ENCODE measurements around the gene KRR1. TPM values are rescaled to one million over a fixed set of nuclear protein-coding genes. Genes with fewer than 3 reads are reported as not detected.
A peak's percentile ranks its signal among the peaks of the same experiment; 100 is the strongest.

KRR1 gene
- total RNA-seq, 2 donors from 2014 or later = 60.7 to 75.2 TPM

- Mint-ChIP-seq H3K36me3 (ENCODE audit: low read depth) (no peaks in the 10 kb centered on the region), H3K4me1 (peaks cover 4% of the 10 kb centered on the region), H3K27me3 (ENCODE audit: insufficient read depth) (no peaks in the 10 kb centered on the region), H3K27ac (no peak overlapping the region), H3K4me3 (no peak overlapping the region), H3K9me3 (no peaks in the 10 kb centered on the region)
- no peak overlapping the region for H3K4me3 ChIP-seq (ENCODE audit: low read length)
- TF ChIP-seq CTCF (conservative IDR thresholded peaks at IDR 0.05) = no peak
- no peaks in the 10 kb centered on the region for H3K27me3 ChIP-seq (ENCODE audit: control insufficient read depth, insufficient read depth, low read length, poor library complexity, severe bottlenecking)
- WGBS, 2 experiments (ENCODE audit: insufficient coverage in 1 of 2, insufficient read length in 1 of 2) = 90 to 93% methylated on average over 1 to 2 of the region's 2 CpGs
- DNase-seq = no peak
- no peaks in the 10 kb centered on the region for H3K4me1 ChIP-seq (ENCODE audit: control insufficient read depth, insufficient read depth, low read length)
- H3K9me3 ChIP-seq (ENCODE audit: control insufficient read depth, low read length) = no peaks in the 10 kb centered on the region
- peak overlapping the region; percentile 38 for H3K27ac ChIP-seq (ENCODE audit: low read depth, low read length)
- no peaks in the 10 kb centered on the region for H3K36me3 ChIP-seq (ENCODE audit: control insufficient read depth, insufficient read depth, low read length)
- H3K9ac ChIP-seq (ENCODE audit: extremely low read depth, low read length, poor library complexity, severe bottlenecking) = no peak overlapping the region
Observed at GRCh38 chr12:75528692-75529091, 17.3 kb upstream of the KRR1 start.

- Mint-ChIP-seq H3K9me3 (peaks cover 2% of the 10 kb centered on the region), H3K27ac (no peak overlapping the region), H3K27me3 (ENCODE audit: insufficient read depth) (no peaks in the 10 kb centered on the region), H3K36me3 (ENCODE audit: low read depth) (no peaks in the 10 kb centered on the region), H3K4me1 (peaks cover 4% of the 10 kb centered on the region), H3K4me3 (no peak overlapping the region)
- DNase-seq = no peak
- no peak overlapping the region for H3K4me3 ChIP-seq (ENCODE audit: low read length)
- no peaks in the 10 kb centered on the region for H3K9me3 ChIP-seq (ENCODE audit: control insufficient read depth, low read length)
- WGBS, 2 experiments (ENCODE audit: insufficient coverage in 1 of 2, insufficient read length in 1 of 2) = 89 to 100% methylated on average over 1 to 2 of the region's 2 CpGs
- H3K27ac ChIP-seq (ENCODE audit: low read depth, low read length) = peak overlapping the region; percentile 38
- no peaks in the 10 kb centered on the region for H3K27me3 ChIP-seq (ENCODE audit: control insufficient read depth, insufficient read depth, low read length, poor library complexity, severe bottlenecking)
- H3K4me1 ChIP-seq (ENCODE audit: control insufficient read depth, insufficient read depth, low read length) = no peaks in the 10 kb centered on the region
- no peak overlapping the region for H3K9ac ChIP-seq (ENCODE audit: extremely low read depth, low read length, poor library complexity, severe bottlenecking)
- no peaks in the 10 kb centered on the region for H3K36me3 ChIP-seq (ENCODE audit: control insufficient read depth, insufficient read depth, low read length)
- TF ChIP-seq CTCF (conservative IDR thresholded peaks at IDR 0.05) = no peak
Observed at GRCh38 chr12:75528272-75528671, 16.9 kb upstream of the KRR1 start.

- Histone ChIP-seq H3K27me3 (ENCODE audit: control insufficient read depth, insufficient read depth, low read length, poor library complexity, severe bottlenecking) (no peaks in the 10 kb centered on the region), H3K9me3 (ENCODE audit: control insufficient read depth, low read length) (no peaks in the 10 kb centered on the region), H3K36me3 (ENCODE audit: control insufficient read depth, insufficient read depth, low read length) (no peaks in the 10 kb centered on the region), H3K27ac (ENCODE audit: low read depth, low read length) (no peak overlapping the region), H3K4me3 (ENCODE audit: low read length) (no peak overlapping the region), H3K9ac (ENCODE audit: extremely low read depth, low read length, poor library complexity, severe bottlenecking) (no peak overlapping the region), H3K4me1 (ENCODE audit: control insufficient read depth, insufficient read depth, low read length) (no peaks in the 10 kb centered on the region)
- DNase-seq = peak; percentile 81
- peaks cover 4% of the 10 kb centered on the region for H3K4me1 Mint-ChIP-seq
- 20 to 44% methylated on average over 1 to 4 of the region's 4 CpGs for WGBS, 2 experiments (ENCODE audit: insufficient coverage in 1 of 2, insufficient read length in 1 of 2)
- no peak overlapping the region for H3K4me3 Mint-ChIP-seq
- peaks cover 7% of the 10 kb centered on the region for H3K9me3 Mint-ChIP-seq
- H3K27ac Mint-ChIP-seq = peak overlapping the region; percentile 49
- no peaks in the 10 kb centered on the region for H3K36me3 Mint-ChIP-seq (ENCODE audit: low read depth)
- TF ChIP-seq CTCF (conservative IDR thresholded peaks at IDR 0.05) = peak; percentile 91
- peaks cover 3% of the 10 kb centered on the region for H3K27me3 Mint-ChIP-seq (ENCODE audit: insufficient read depth)
Observed at GRCh38 chr12:75526655-75527511, 15.5 kb upstream of the KRR1 start.

Measured in endodermal cell (in vitro differentiated cells).